ENCODE results near the gene SAT1. TPM values are rescaled to one million over a fixed set of nuclear protein-coding genes. Genes with fewer than 3 reads are reported as not detected.

SAT1 gene
- total and polyA plus RNA-seq, 2 of the 13 experiments (the other 11 are each of a cell fraction or from before 2014, with no cell fraction given), result 216 to 1,243 TPM

- Histone ChIP-seq H3K4me2 (ENCODE audit: low read depth, low read length) (no peak overlapping the region), H4K20me1 (ENCODE audit: insufficient read depth, low read length) (no peaks in the 10 kb centered on the region), H3K27me3 (ENCODE audit: control insufficient read depth in 1 of 2, insufficient read depth in 2 of 2, low read length in 2 of 2) (no peaks in the 10 kb centered on the region), H3K79me2 (ENCODE audit: insufficient read depth, low read length) (no peaks in the 10 kb centered on the region), H2AFZ (ENCODE audit: low read length) (no peak overlapping the region), H3K4me3 (replicated peaks in 1 of 3; ENCODE audit: insufficient read depth in 1 of 3, low read depth in 2 of 3, low read length in 3 of 3) (no peak overlapping the region), H3K9ac (ENCODE audit: insufficient read depth, low read depth, low read length) (no peak overlapping the region), H3K9me3 (ENCODE audit: low read length) (no peaks in the 10 kb centered on the region), H3K36me3 (replicated peaks in 1 of 2; ENCODE audit: control insufficient read depth in 1 of 2, insufficient read depth in 2 of 2, low read length in 2 of 2) (no peaks in the 10 kb centered on the region), H3K4me1 (ENCODE audit: insufficient read depth, low read length) (no peaks in the 10 kb centered on the region), H3K27ac (ENCODE audit: extremely low read length, insufficient read depth, low read length) (no peak overlapping the region)
- BruUV-seq (replicated peaks), result no TSS peak
- no peak for FAIRE-seq
- ATAC-seq, result no peak
- intact Hi-C loops (cut with micrococcal nuclease; ENCODE audit: unreplicated experiment), result no loop called here
- ChIA-PET POLR2A (no interaction called here), CTCF (ENCODE audit: low intra/inter-chr PET ratio, low total read pairs) (no interaction called here)
- TF ChIP-seq RBM22 (optimal IDR thresholded peaks at IDR 0.05; ENCODE audit: low read length), result no peak
- TF ChIP-seq SNAI1 (CRISPR knock-in tag; IDR thresholded peaks at IDR 0.05; ENCODE audit: borderline replicate concordance), result no peak
- no peak for TF ChIP-seq KAT7 (CRISPR knock-in tag; IDR thresholded peaks at IDR 0.05; ENCODE audit: borderline replicate concordance)
- TF ChIP-seq HDAC1 (CRISPR knock-in tag; IDR thresholded peaks at IDR 0.05), result no peak
- no peak for TF ChIP-seq ZNF670 (CRISPR knock-in tag; IDR thresholded peaks at IDR 0.05; ENCODE audit: borderline replicate concordance)
- TF ChIP-seq FLYWCH1 (CRISPR knock-in tag; IDR thresholded peaks at IDR 0.05), result no peak
- TF ChIP-seq ZNF510 (CRISPR knock-in tag; IDR thresholded peaks at IDR 0.05; ENCODE audit: low read depth), result no peak
- no peak for TF ChIP-seq ZMYM4 (CRISPR knock-in tag; IDR thresholded peaks at IDR 0.05)
- TF ChIP-seq GABPB1 (CRISPR knock-in tag; IDR thresholded peaks at IDR 0.05), result no peak
- no peak for TF ChIP-seq ZNF329 (CRISPR knock-in tag; IDR thresholded peaks at IDR 0.05; ENCODE audit: low read depth)
- no peak for TF ChIP-seq ZNF574 (CRISPR knock-in tag; IDR thresholded peaks at IDR 0.05)
- TF ChIP-seq ZFYVE20 (CRISPR knock-in tag; IDR thresholded peaks at IDR 0.05; ENCODE audit: borderline replicate concordance, low read depth), result no peak
- no peak for TF ChIP-seq ZNF800 (CRISPR knock-in tag; IDR thresholded peaks at IDR 0.05)
- no peak for TF ChIP-seq ZNF160 (CRISPR knock-in tag; IDR thresholded peaks at IDR 0.05)
- TF ChIP-seq, protein P1, sequence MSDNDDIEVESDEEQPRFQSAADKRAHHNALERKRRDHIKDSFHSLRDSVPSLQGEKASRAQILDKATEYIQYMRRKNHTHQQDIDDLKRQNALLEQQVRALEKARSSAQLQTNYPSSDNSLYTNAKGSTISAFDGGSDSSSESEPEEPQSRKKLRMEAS (IDR thresholded peaks at IDR 0.05), result no peak
- TF ChIP-seq SIX4 (CRISPR knock-in tag; IDR thresholded peaks at IDR 0.05), result no peak
- TF ChIP-seq HBP1 (CRISPR knock-in tag; IDR thresholded peaks at IDR 0.05; ENCODE audit: low read depth), result no peak
- no peak for TF ChIP-seq CENPBD1 (CRISPR knock-in tag; IDR thresholded peaks at IDR 0.05; ENCODE audit: borderline replicate concordance, low read depth)
- no peak for TF ChIP-seq RARA (CRISPR knock-in tag; IDR thresholded peaks at IDR 0.05)
- no peak for DNase-seq (ENCODE audit: low spot score)
- WGBS (ENCODE audit: low lambda C conversion rate), result 94% methylated on average over 2 of the region's 2 CpGs
- in situ Hi-C loops (cut with HindIII; ENCODE audit: extremely low pct_ligation_motif_present, low pct_unique_long_range_greater_than_20kb), result no loop called here
Measured at GRCh38 chrX:23752740-23753415, 30.1 kb upstream of the SAT1 start.

Measured in HepG2 (cell line).